Mesothelial cell of epicardium (in vitro differentiated cells): ENCODE data around the gene AEBP2. TPM values are rescaled to one million over a fixed set of nuclear protein-coding genes. Genes with fewer than 3 reads are reported as not detected.

Source experiments
- DNase-seq, 2 experiments: peaks; one replicate each; pipeline ENCODE4 v3.0.0; 2021; ENCODE audit warnings: low spot score in 2 of 2; ENCODE audit not compliant: unreplicated experiment in 2 of 2
- H3K27ac Mint-ChIP-seq: 2 replicates; pipeline ENCODE4 v1.8.0; 2021; ENCODE audit warnings: mixed read lengths
- H3K27me3 Mint-ChIP-seq: 2 replicates; pipeline ENCODE4 v1.8.0; 2021; ENCODE audit warnings: low read depth, mixed read lengths
- H3K36me3 Mint-ChIP-seq: 2 replicates; pipeline ENCODE4 v1.8.0; 2021; ENCODE audit warnings: mixed read lengths
- H3K4me1 Mint-ChIP-seq: 2 replicates; pipeline ENCODE4 v1.8.0; 2021; ENCODE audit warnings: mixed read lengths
- H3K4me3 Mint-ChIP-seq: 2 replicates; pipeline ENCODE4 v1.8.0; 2021; ENCODE audit warnings: mild to moderate bottlenecking, moderate library complexity, mixed read lengths
- H3K9me3 Mint-ChIP-seq: 2 replicates; pipeline ENCODE4 v1.8.0; 2021; ENCODE audit warnings: mixed read lengths
- total RNA-seq: library from RNA; stranded (reverse); gene quantifications from 3 replicates; pipeline ENCODE4 v1.2.1, GENCODE V29; 2021
- TF ChIP-seq, protein P1 (sequence below): fragments of 200-600 bp; sonication (generic); IDR thresholded peaks from one replicate; pipeline ENCODE4 v1.5.0; 2021; ENCODE audit warnings: antibody characterized with exemption; ENCODE audit not compliant: unreplicated experiment

Gene AEBP2
- total RNA-seq, 1 donor from 2014 or later, result 59.7 TPM

- DNase-seq, result no peak
- H3K4me3 Mint-ChIP-seq, result no peak overlapping the region
- no peak overlapping the region for H3K27ac Mint-ChIP-seq
- no peaks in the 10 kb centered on the region for H3K9me3 Mint-ChIP-seq
- no peaks in the 10 kb centered on the region for H3K27me3 Mint-ChIP-seq
- H3K36me3 Mint-ChIP-seq, result no peaks in the 10 kb centered on the region
- peaks cover 15% of the 10 kb centered on the region for H3K4me1 Mint-ChIP-seq
- TF ChIP-seq, protein P1, sequence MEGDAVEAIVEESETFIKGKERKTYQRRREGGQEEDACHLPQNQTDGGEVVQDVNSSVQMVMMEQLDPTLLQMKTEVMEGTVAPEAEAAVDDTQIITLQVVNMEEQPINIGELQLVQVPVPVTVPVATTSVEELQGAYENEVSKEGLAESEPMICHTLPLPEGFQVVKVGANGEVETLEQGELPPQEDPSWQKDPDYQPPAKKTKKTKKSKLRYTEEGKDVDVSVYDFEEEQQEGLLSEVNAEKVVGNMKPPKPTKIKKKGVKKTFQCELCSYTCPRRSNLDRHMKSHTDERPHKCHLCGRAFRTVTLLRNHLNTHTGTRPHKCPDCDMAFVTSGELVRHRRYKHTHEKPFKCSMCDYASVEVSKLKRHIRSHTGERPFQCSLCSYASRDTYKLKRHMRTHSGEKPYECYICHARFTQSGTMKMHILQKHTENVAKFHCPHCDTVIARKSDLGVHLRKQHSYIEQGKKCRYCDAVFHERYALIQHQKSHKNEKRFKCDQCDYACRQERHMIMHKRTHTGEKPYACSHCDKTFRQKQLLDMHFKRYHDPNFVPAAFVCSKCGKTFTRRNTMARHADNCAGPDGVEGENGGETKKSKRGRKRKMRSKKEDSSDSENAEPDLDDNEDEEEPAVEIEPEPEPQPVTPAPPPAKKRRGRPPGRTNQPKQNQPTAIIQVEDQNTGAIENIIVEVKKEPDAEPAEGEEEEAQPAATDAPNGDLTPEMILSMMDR, result no peak
These were observed 2.4 kb upstream of the AEBP2 start for GRCh38 chr12:19436931-19437330.

GRCh38 chr12:19437996-19438395 is 1.3 kb upstream of the AEBP2 start:
- H3K4me1 Mint-ChIP-seq, result peaks cover 14% of the 10 kb centered on the region
- H3K4me3 Mint-ChIP-seq, result peak overlapping the region; percentile 17
- H3K36me3 Mint-ChIP-seq, result no peaks in the 10 kb centered on the region
- TF ChIP-seq, protein P1, result no peak
- H3K27ac Mint-ChIP-seq, result no peak overlapping the region
- no peaks in the 10 kb centered on the region for H3K27me3 Mint-ChIP-seq
- DNase-seq, result no peak
- no peaks in the 10 kb centered on the region for H3K9me3 Mint-ChIP-seq

DNA sequence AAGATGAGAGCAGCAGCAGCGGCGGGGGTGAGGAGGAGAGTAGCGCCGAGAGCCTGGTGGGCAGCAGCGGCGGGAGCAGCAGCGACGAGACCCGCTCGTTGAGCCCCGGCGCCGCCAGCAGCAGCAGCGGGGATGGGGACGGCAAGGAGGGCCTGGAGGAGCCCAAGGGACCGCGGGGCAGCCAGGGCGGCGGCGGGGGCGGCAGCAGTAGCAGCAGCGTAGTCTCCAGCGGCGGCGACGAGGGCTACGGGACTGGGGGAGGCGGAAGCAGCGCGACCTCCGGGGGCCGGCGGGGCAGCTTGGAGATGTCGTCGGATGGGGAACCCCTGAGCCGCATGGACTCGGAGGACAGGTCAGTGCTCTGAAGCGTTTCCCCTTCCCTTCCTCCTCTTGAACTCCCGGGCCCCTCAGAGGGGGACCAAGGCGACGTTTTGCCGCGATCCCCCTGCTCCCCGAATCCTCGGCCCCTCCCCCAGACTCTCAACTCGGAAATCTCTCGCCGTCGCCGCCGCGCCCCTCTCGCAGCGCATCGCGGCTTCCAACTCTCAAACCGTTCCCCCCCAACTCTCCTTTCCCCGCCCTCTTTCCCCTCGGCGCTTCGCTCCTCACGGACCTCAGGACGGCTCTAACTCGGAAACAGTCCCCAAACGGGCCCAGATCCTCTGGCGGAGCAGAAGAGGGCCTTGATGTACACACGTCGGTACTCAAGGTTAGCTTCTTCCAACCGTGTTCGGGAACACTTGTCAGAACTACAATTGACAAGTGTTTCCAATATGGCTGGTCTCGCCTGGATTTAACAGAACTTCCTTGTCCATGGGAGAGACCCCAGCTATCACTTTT is 947 bp downstream of the AEBP2 start:
- Mint-ChIP-seq H3K9me3 (no peaks in the 10 kb centered on the region), H3K4me3 (peak overlapping the region; percentile 98), H3K27me3 (no peaks in the 10 kb centered on the region), H3K4me1 (peaks cover 23% of the 10 kb centered on the region), H3K36me3 (peaks cover 6% of the 10 kb centered on the region), H3K27ac (peak overlapping the region; percentile 97)
- peak; percentile 27 to 62 for DNase-seq
- TF ChIP-seq, protein P1, result no peak

GRCh38 chr12:19440916-19441315 is 1.6 kb downstream of the AEBP2 start:
- TF ChIP-seq, protein P1, result no peak
- H3K4me1 Mint-ChIP-seq, result peaks cover 23% of the 10 kb centered on the region
- no peaks in the 10 kb centered on the region for H3K27me3 Mint-ChIP-seq
- no peaks in the 10 kb centered on the region for H3K9me3 Mint-ChIP-seq
- peak overlapping the region; percentile 98 for H3K4me3 Mint-ChIP-seq
- DNase-seq, result no peak
- H3K27ac Mint-ChIP-seq, result peak overlapping the region; percentile 97
- H3K36me3 Mint-ChIP-seq, result peaks cover 6% of the 10 kb centered on the region

GRCh38 chr12:19443585-19443984 is 4.3 kb downstream of the AEBP2 start:
- no peak for DNase-seq
- Mint-ChIP-seq H3K4me3 (no peak overlapping the region), H3K36me3 (peaks cover 14% of the 10 kb centered on the region), H3K27ac (no peak overlapping the region), H3K27me3 (no peaks in the 10 kb centered on the region), H3K4me1 (peaks cover 27% of the 10 kb centered on the region), H3K9me3 (no peaks in the 10 kb centered on the region)
- TF ChIP-seq, protein P1, result no peak
